ENCODE measurements around the gene ESYT2. TPM values are rescaled to one million over a fixed set of nuclear protein-coding genes. Genes with fewer than 3 reads are reported as not detected.

ESYT2 gene
- total RNA-seq, 1 experiment from 2014 or later: 39.0 TPM

DNA sequence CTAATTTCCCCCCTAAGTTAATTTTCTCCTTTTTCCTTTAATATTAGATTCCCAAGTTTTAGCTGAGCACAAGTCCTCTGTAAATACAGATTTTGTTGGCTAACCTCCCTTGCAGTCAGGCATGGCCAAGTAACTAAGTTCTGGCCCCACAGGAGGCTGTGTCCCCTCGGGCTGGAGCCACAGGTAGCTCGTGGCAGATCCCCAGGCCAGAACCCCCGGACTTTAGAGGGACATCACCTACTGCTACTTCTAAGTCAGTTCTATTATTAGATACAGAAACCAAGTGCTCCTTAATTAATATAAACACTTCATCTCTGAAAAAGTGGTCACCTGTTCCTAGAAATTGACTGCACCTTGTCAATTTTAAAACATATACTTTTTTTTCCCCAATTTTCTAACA is 78.6 kb downstream of the ESYT2 start:
- no peak overlapping the region for H2BK12ac ChIP-seq (ENCODE audit: insufficient read length, low read depth, low read length)
- H4K91ac ChIP-seq (ENCODE audit: insufficient read length, low read depth, low read length): no peak overlapping the region
- DNase-seq: no peak
- no peak overlapping the region for H2BK20ac ChIP-seq (ENCODE audit: low read depth, low read length, poor library complexity, severe bottlenecking)
- no peaks in the 10 kb centered on the region for H3K23me2 ChIP-seq (ENCODE audit: insufficient read length, low read depth, low read length, poor library complexity, severe bottlenecking)
- no CpG with 5 or more reads among the region's 3 CpGs for WGBS (ENCODE audit: extremely low coverage, insufficient read length, low lambda C conversion rate)
- no peaks in the 10 kb centered on the region for H3K79me2 ChIP-seq (ENCODE audit: insufficient read depth, low read length)
- H2AK5ac ChIP-seq (ENCODE audit: insufficient read length, low read length): no peak overlapping the region
- no peak overlapping the region for H4K5ac ChIP-seq (ENCODE audit: insufficient read length, low read depth, low read length)
- Mint-ChIP-seq H3K4me3 (no peak overlapping the region), H3K4me1 (no peaks in the 10 kb centered on the region), H3K27ac (no peak overlapping the region), H3K9me3 (no peaks in the 10 kb centered on the region), H3K36me3 (ENCODE audit: insufficient read depth in 1 of 3, low read depth in 3 of 3) (peaks cover 4 to 41% (median 26%) of the 10 kb centered on the region in 3 experiments; a peak in 6 of 7 replicates), H3K27me3 (ENCODE audit: low read depth) (no peaks in the 10 kb centered on the region)
- H3K9ac ChIP-seq (ENCODE audit: extremely low read depth, insufficient read length, low read length): no peak overlapping the region
- no peak overlapping the region for H2AFZ ChIP-seq (ENCODE audit: low read length)
- H3K9me3 ChIP-seq (ENCODE audit: control insufficient read depth, low read depth, low read length): no peaks in the 10 kb centered on the region
- H2BK15ac ChIP-seq (ENCODE audit: low read depth, low read length): no peak overlapping the region
- H3K56ac ChIP-seq (ENCODE audit: insufficient read length, low read depth, low read length): no peak overlapping the region
- no peak overlapping the region for H4K8ac ChIP-seq (replicated peaks; ENCODE audit: insufficient read length, low read depth, low read length)
- H3K4me2 ChIP-seq (ENCODE audit: insufficient read depth, insufficient read length, low read length): no peak overlapping the region
- no peaks in the 10 kb centered on the region for H3K4me1 ChIP-seq (ENCODE audit: insufficient read depth, low read length)
- no peak overlapping the region for H2BK5ac ChIP-seq (ENCODE audit: insufficient read length, low read length)
- no peaks in the 10 kb centered on the region for H3K27me3 ChIP-seq (ENCODE audit: insufficient read depth, low read length)
- H3K4ac ChIP-seq (ENCODE audit: low read depth, low read length): no peak overlapping the region
- no peaks in the 10 kb centered on the region for H4K20me1 ChIP-seq (ENCODE audit: control insufficient read depth, insufficient read depth, insufficient read length)
- H2BK120ac ChIP-seq (ENCODE audit: low read depth, low read length, poor library complexity, severe bottlenecking): no peak overlapping the region
- H3K14ac ChIP-seq (ENCODE audit: insufficient read depth, low read length): no peak overlapping the region
- TF ChIP-seq, protein P1, sequence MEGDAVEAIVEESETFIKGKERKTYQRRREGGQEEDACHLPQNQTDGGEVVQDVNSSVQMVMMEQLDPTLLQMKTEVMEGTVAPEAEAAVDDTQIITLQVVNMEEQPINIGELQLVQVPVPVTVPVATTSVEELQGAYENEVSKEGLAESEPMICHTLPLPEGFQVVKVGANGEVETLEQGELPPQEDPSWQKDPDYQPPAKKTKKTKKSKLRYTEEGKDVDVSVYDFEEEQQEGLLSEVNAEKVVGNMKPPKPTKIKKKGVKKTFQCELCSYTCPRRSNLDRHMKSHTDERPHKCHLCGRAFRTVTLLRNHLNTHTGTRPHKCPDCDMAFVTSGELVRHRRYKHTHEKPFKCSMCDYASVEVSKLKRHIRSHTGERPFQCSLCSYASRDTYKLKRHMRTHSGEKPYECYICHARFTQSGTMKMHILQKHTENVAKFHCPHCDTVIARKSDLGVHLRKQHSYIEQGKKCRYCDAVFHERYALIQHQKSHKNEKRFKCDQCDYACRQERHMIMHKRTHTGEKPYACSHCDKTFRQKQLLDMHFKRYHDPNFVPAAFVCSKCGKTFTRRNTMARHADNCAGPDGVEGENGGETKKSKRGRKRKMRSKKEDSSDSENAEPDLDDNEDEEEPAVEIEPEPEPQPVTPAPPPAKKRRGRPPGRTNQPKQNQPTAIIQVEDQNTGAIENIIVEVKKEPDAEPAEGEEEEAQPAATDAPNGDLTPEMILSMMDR (conservative IDR thresholded peaks at IDR 0.05): no peak
- H3T11ph ChIP-seq (ENCODE audit: low read length): no peak overlapping the region
- H3K79me1 ChIP-seq (ENCODE audit: insufficient read depth, low read depth, low read length, poor library complexity, severe bottlenecking): no peaks in the 10 kb centered on the region
- H3K27ac ChIP-seq (ENCODE audit: insufficient read length, low read depth, low read length): no peak overlapping the region
- H3K23ac ChIP-seq (ENCODE audit: insufficient read length, low read depth, low read length): no peak overlapping the region
- H3K18ac ChIP-seq (ENCODE audit: insufficient read length, low read depth, low read length): no peak overlapping the region
